ENCODE results near the gene SLC39A3.

GRCh38 chr19:2694196-2694595 lies 45.6 kb downstream of the SLC39A3 start:
- TF ChIP-seq CTCF (IDR thresholded peaks at IDR 0.05 in 2 of 3, conservative IDR thresholded peaks at IDR 0.05 in 1 of 3; ENCODE audit: control insufficient read depth in 2 of 3, extremely low read depth in 1 of 3, insufficient read depth in 1 of 3, low read depth in 3 of 3, low read length in 3 of 3) = no peak
- TF ChIP-seq TAF1 (IDR thresholded peaks at IDR 0.05; ENCODE audit: borderline replicate concordance, low read depth, low read length) = no peak
- TF ChIP-seq CBX3 (IDR thresholded peaks at IDR 0.05; ENCODE audit: borderline replicate concordance, low read depth) = no peak

All from GM12878 (cell line).